MM.1S (cell line): ENCODE data around the gene ZNG1A.
"Not testable (repeated sequence)": the region's sequence is repeated elsewhere in the genome, so short reads cannot be mapped to it uniquely, and the experiment has no call there.

Source experiments
- DNase-seq: peaks from one replicate; pipeline ENCODE4 v3.0.0-alpha.2; 2015
- H2AFZ ChIP-seq: fragments of 300-600 bp; sonication (generic); 2 replicates; pipeline ENCODE4 v1.6.0; 2016; ENCODE audit warnings: antibody characterized with exemption, low read length
- H3F3A ChIP-seq: fragments of 300-600 bp; sonication (generic); 2 replicates; pipeline ENCODE4 v1.6.1; 2016; ENCODE audit warnings: mild to moderate bottlenecking, antibody characterized with exemption, low read length, moderate library complexity, mixed read lengths; ENCODE audit not compliant: insufficient read depth
- H3K27ac ChIP-seq: fragments of 300-600 bp; sonication (generic); 2 replicates; pipeline ENCODE4 v1.5.1; 2016; ENCODE audit warnings: mild to moderate bottlenecking, low read length
- H3K27me3 ChIP-seq: fragments of 300-600 bp; sonication (generic); replicated peaks from 2 replicates; pipeline ENCODE4 v1.6.0; 2016; ENCODE audit warnings: low read length; ENCODE audit not compliant: insufficient read depth
- H3K36me3 ChIP-seq: fragments of 300-600 bp; sonication (generic); replicated peaks from 2 replicates; pipeline ENCODE4 v1.6.1; 2016; ENCODE audit warnings: mild to moderate bottlenecking, low read length, mixed read lengths; ENCODE audit not compliant: insufficient read depth
- H3K4me1 ChIP-seq: fragments of 300-600 bp; sonication (generic); 2 replicates; pipeline ENCODE4 v1.6.1; 2016; ENCODE audit warnings: low read length, mixed read lengths
- H3K4me2 ChIP-seq: fragments of 300-600 bp; sonication (generic); 2 replicates; pipeline ENCODE4 v1.6.0; 2016; ENCODE audit warnings: low read depth, low read length
- H3K4me3 ChIP-seq: fragments of 300-600 bp; sonication (generic); 2 replicates; pipeline ENCODE4 v1.5.1; 2016; ENCODE audit warnings: low read length, mixed read lengths
- H3K79me2 ChIP-seq: fragments of 300-600 bp; sonication (generic); 2 replicates; pipeline ENCODE4 v1.6.1; 2016; ENCODE audit warnings: mixed run types, low read length, mixed read lengths
- H3K9ac ChIP-seq: fragments of 300-600 bp; sonication (generic); 2 replicates; pipeline ENCODE4 v1.6.1; 2016; ENCODE audit warnings: low read length, mixed read lengths
- H3K9me2 ChIP-seq: fragments of 300-600 bp; sonication (generic); replicated peaks from 2 replicates; pipeline ENCODE4 v1.6.1; 2016; ENCODE audit warnings: mild to moderate bottlenecking, low read length, mixed read lengths; ENCODE audit not compliant: insufficient read depth
- H3K9me3 ChIP-seq: fragments of 300-600 bp; sonication (generic); replicated peaks from 2 replicates; pipeline ENCODE4 v1.6.1; 2016; ENCODE audit warnings: mild to moderate bottlenecking, low read length, mixed read lengths; ENCODE audit not compliant: insufficient read depth
- H4K20me1 ChIP-seq: fragments of 300-600 bp; sonication (generic); 2 replicates; pipeline ENCODE4 v1.6.1; 2016; ENCODE audit warnings: mild to moderate bottlenecking, low read length, moderate library complexity, mixed read lengths; ENCODE audit not compliant: insufficient read depth
- CTCF ChIP-seq: fragments of 300-600 bp; sonication (generic); IDR thresholded peaks from 2 replicates; pipeline ENCODE4 v1.5.1; 2016; ENCODE audit warnings: antibody characterized with exemption, low read length, mixed read lengths
- EZH2 ChIP-seq: fragments of 300-600 bp; sonication (generic); optimal IDR thresholded peaks from 2 replicates; pipeline ENCODE3; 2017; ENCODE audit warnings: low read depth, mild to moderate bottlenecking, antibody characterized with exemption, low read length, mixed read lengths
- EZH2phosphoT487 ChIP-seq: fragments of 300-600 bp; sonication (generic); IDR thresholded peaks from 2 replicates; pipeline ENCODE4 v1.6.1; 2018; ENCODE audit warnings: antibody characterized with exemption, low read length

The ZNG1A gene

GRCh38 chr9:215631-216155 is 36.8 kb upstream of the ZNG1A start:
- Histone ChIP-seq H4K20me1 (no peaks in the 10 kb centered on the region), H3K36me3 (no peaks in the 10 kb centered on the region), H3K79me2 (no peaks in the 10 kb centered on the region), H2AFZ (peak overlapping the region; percentile 72), H3K27ac (no peak overlapping the region), H3K4me1 (peaks cover 4% of the 10 kb centered on the region; the same call in 1 of the 2 replicates), H3K9ac (peak overlapping the region; percentile 43; the same call in 1 of the 2 replicates), H3K4me2 (peak overlapping the region; percentile 83), H3F3A (no peaks in the 10 kb centered on the region; the same call in 1 of the 2 replicates), H3K9me2 (no peaks in the 10 kb centered on the region), H3K4me3 (peak overlapping the region; percentile 73), H3K27me3 (peaks cover 16% of the 10 kb centered on the region; the same call in 1 of the 2 replicates), H3K9me3 (no peaks in the 10 kb centered on the region)
- no peak for DNase-seq
- TF ChIP-seq CTCF = no peak
- TF ChIP-seq EZH2phosphoT487 = no peak
- TF ChIP-seq EZH2 = no peak

DNA sequence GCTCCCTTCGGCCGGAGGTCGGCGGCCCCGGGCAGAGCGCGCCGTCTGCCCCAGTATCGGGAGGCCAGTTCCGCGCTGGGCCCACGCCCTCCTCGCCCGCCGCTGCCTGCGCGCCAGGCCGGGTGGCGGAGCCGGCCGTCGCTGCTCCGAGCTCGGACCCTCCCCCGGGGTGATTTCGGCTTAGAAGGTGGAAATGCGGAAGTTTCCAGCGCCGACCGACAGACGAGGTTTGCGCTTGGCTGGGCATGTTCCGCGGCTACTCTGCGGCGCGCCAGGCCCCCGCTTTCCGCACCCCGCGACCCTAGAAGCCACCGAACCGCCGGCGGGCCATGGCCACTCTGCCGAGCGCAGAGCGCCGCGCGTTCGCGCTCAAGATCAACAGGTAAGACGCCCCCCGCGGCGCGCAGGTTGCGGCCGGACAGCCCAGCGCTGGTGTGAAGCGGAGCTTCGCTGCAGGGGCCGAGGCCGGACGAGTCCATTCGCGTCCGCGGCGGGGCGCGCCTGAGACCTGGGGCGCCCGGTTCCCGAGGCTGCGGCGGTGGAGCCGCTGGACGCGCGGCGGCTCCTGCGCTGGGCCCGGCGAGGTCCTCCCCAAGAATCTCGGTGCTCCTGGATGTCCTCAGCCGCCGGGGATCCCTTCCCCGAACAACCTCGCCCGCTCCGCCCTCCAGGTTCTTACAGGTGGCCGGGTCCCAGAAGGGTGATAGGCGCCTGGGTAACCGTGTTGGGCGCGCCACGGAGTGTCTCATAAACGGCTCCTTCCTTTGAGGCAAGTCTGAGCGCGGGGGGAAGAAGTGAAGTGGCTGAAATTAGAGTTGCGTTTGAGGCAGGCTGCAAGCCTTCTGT is 36.0 kb upstream of the ZNG1A start, which contains the start of gene DOCK8:
TSS of gene DOCK8 (plus strand) at position 218 of the 846 bp plus-strand sequence. CDS start at position 330, 112 bp downstream.
- Histone ChIP-seq H3K4me2 (peak within 1 kb of the TSS; percentile 83), H3K9me3 (no peaks in the 10 kb centered on the region), H3K27me3 (peaks cover 16% of the 10 kb centered on the region; the same call in 1 of the 2 replicates), H3K27ac (no peak within 1 kb of the TSS), H2AFZ (peak within 1 kb of the TSS; percentile 72), H3K36me3 (no peaks in the 10 kb centered on the region), H3K9ac (peak within 1 kb of the TSS; percentile 43; the same call in 1 of the 2 replicates), H3K4me1 (peaks cover 4% of the 10 kb centered on the region; the same call in 1 of the 2 replicates), H3K4me3 (peak within 1 kb of the TSS; percentile 73), H3F3A (no peaks in the 10 kb centered on the region; the same call in 1 of the 2 replicates), H4K20me1 (no peaks in the 10 kb centered on the region), H3K79me2 (no peaks in the 10 kb centered on the region), H3K9me2 (no peaks in the 10 kb centered on the region)
- DNase-seq = peak; percentile 69
- no peak for TF ChIP-seq EZH2phosphoT487
- TF ChIP-seq CTCF = peak; percentile 54

DNA sequence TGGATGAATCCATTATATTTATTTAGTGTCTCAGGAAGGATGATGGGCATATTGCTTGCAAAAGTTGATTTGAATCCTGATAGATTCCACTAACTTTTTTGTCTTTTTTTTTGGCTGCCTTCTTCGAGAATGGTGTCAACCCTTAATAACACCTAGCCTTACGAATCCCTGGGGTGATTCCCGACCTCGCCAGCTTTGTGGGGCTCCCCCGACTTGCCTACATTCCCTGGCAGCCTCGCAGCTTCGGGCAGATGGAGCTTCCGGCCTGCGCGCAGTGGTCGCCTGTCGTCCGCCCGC is 35.4 kb upstream of the ZNG1A start:
- Histone ChIP-seq H3K36me3 (no peaks in the 10 kb centered on the region), H3K27me3 (peaks cover 16% of the 10 kb centered on the region; the same call in 1 of the 2 replicates), H3K4me1 (peaks cover 4% of the 10 kb centered on the region; the same call in 1 of the 2 replicates), H3K9me3 (no peaks in the 10 kb centered on the region), H3K79me2 (no peaks in the 10 kb centered on the region), H4K20me1 (no peaks in the 10 kb centered on the region), H3K4me3 (peak overlapping the region; percentile 73), H3K27ac (no peak overlapping the region), H3K9ac (peak overlapping the region; percentile 43; the same call in 1 of the 2 replicates), H3F3A (no peaks in the 10 kb centered on the region; the same call in 1 of the 2 replicates), H3K4me2 (peak overlapping the region; percentile 83; the same call in 1 of the 2 replicates), H3K9me2 (no peaks in the 10 kb centered on the region), H2AFZ (peak overlapping the region; percentile 72)
- DNase-seq = no peak
- TF ChIP-seq CTCF = no peak

GRCh38 chr9:213901-214300 is 35.0 kb upstream of the ZNG1A start:
- DNase-seq, H3F3A ChIP-seq, H4K20me1 ChIP-seq, H3K9me2 ChIP-seq, H3K36me3 ChIP-seq, H3K9ac ChIP-seq, H3K9me3 ChIP-seq, H3K79me2 ChIP-seq, H3K4me1 ChIP-seq, H3K4me3 ChIP-seq, H3K27ac ChIP-seq, H2AFZ ChIP-seq: not testable (repeated sequence)
- H3K4me2 ChIP-seq = peak overlapping the region; percentile 83; the same call in 1 of the 2 replicates
- H3K27me3 ChIP-seq = peaks cover 16% of the 10 kb centered on the region; the same call in 1 of the 2 replicates
